Stimulated activated CD4-positive, alpha-beta T cell treated with anti-CD3 and anti-CD28 coated beads, TNF-alpha, amount 100 ng/mL, for 48 hours (primary cell): ENCODE data around the gene AFAP1L1.
A peak's percentile ranks its signal among the peaks of the same experiment; 100 is the strongest.

Experiments
- DNase-seq, 3 donors: peaks; one replicate each; pipeline ENCODE4 v3.0.0-alpha.2; 2020; ENCODE audit warnings: low read depth in 3 of 3

The AFAP1L1 gene

DNA sequence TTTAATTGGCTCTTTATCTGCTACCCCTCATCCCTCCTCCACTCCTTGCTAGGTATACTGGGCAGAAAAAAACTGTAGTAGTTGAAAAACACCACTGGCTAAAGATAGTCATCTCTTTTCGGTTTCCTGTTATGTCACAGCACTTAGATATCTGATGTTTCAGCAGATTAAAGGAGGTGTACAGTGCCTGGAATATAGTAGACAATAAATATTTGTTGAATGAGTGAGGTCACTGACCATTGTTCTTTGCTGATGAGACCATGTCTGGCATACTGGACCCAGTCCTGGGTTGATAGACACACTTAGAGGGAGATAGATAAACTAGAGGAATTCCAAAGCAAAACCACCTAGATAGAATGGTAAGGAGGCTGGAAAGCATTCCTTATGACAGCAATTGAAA lies 76.9 kb downstream of the AFAP1L1 start:
- no peak for DNase-seq

DNA sequence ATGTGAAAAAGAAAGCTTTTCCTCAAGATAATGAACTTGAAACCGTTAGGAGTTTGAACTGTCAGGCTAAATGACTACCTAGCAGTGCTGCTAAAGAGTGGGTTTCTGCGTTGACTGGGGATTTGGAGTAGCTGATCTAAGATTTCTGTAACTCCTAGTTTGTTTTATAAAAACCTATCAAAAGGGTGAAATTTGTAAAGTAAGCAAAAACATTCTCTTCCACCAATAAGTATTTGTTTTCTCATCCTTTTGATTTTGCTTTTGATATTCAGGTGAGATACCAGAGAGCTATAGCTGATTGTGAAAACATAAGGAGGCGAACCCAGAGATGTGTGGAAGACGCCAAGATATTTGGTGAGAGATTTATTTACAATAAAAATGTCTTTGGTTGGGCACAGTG lies 77.7 kb downstream of the AFAP1L1 start:
- no peak for DNase-seq

DNA sequence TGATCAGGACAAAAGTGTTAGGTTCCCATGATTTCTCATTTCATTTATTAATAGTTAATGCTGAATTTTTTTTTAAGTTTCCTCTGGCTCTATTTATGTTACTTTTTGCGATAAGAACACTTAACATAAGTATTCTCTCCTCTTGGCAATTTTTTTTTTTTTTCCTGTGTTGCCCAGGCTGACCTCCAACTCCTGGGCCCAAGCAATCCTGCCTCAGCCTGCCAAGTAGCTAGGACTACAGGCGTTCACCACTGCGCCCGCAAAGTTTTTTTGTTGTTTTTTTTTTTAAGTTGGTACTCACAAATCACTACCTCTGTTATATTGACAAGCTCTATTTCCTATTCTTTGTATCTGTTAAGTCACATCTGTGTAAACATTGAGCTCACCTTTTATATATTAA lies 80.5 kb downstream of the AFAP1L1 start:
- no peak for DNase-seq

DNA sequence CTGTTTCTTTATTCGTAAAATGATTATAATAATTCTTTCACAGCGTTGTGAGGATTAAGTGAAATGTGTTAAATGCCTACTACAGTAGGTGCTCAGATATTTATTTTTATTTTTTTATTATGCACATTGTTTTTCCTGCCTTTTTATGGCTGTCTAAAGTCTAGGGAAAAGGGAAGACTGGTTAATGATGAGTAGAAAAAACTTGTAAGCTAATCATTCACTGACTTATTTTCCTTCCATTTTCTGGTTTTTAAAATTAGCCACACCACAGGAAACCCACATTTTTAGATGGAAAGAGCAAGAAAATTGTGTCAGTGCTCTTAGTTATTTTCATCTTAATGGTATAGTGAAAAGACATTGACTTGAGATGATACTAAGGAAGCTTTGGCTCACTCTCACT lies 82.3 kb downstream of the AFAP1L1 start:
- DNase-seq, result no peak

DNA sequence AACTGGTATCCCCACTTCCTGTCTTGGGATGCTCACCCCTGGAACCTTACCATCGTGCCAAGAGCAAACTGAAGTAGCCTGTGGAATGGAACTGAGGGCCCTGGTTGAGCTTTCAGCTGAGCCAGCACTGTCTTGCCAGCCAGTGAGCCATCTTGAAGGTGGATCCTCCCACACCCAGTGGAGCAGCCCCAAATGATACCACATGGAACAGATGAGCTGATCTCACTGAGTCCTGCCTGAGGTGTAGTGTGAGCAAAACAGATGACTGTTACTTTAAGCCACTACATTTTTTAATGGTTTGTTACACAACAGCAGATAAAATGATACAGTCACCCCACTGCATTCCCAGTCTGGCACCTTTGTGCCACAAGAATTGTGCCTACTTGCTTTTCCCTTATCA lies 84.0 kb downstream of the AFAP1L1 start:
- no peak for DNase-seq

DNA sequence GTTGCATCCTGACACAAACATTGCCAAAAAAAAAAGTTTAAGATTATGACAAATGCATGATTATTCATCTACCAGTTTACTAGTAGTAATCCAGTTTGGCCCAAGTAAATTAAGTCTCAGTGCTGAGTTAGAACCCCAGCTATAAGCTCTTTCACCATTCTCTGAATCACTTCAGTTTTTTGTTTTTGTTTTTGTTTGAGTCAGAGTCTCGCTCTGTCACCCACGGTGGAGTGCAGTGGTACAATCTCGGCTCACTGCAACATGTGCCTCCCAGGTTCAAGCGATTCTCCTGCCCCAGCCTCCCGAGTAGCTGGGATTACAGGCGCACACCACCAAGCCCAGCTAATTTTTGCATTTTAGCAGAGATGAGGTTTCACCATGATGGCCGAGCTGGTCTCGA lies 84.7 kb downstream of the AFAP1L1 start:
- DNase-seq, result no peak

DNA sequence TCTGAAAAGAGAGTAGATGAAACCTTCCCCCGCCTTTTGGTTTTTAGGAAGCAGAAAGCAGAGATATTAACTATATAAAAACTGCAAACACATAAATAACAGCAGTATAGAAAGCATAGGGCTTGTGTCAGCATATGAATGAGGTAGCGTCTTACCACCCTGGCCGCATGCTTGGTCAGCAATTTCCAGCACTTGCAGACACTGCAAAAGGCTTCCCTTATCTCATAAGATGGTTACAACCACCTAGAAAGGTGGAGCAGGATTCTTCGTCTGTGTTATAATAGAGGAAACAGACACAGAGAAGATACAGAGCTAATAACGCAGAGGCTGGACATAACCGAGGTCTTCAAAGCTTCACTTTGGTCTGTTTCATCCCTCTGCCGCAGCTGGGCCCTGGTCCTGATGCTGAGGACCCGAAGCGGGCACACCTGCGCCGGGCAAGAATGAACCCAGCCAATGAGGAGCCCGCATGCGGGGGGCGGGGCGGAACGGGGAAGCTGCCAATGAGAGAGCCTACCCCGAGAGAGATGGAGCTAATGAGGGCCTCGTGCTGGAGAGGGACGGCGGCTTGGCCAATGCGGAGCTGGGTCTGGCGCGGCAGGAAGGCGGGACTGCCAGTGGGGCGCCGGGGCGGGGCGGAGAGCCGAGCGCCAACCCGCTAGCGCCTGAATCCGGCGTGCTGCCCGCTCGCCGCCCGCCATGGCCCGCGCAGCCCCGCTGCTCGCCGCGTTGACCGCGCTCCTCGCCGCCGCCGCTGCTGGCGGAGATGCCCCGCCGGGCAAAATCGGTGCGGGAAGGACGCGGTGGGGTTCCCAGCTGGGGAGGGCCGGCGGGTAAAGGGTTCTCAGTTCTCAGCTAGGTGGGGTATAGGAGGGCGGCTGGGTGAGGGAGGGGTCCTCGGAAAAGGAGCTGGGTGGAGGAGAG lies 86.0 kb downstream of the AFAP1L1 start, which contains the start of gene PCYOX1L:
PCYOX1L (plus strand) TSS at position 677 of the 924 bp plus-strand sequence; CDS start at position 700, 23 bp downstream.
- DNase-seq, result peak; percentile 91 to 97 (median 96)

DNA sequence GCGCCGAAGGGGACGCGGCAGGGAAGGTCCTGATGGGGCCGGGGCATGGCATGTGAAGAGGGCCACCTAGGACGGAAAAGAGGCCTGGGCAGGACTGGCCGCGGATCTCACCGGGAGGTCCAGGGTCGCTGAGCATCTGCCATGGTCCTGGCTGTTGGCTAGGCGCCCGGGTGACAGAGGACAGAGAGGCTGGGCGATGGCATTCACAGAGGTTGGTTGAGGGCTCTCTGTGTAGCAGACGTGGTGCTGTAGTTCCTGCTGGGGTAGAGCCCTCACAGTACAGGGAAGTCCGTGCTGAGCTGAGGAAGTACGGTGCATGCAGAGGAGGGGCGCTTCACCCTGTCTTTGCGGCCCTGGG lies 86.6 kb downstream of the AFAP1L1 start:
- peak in 1 of 3 donors; percentile 26 for DNase-seq

DNA sequence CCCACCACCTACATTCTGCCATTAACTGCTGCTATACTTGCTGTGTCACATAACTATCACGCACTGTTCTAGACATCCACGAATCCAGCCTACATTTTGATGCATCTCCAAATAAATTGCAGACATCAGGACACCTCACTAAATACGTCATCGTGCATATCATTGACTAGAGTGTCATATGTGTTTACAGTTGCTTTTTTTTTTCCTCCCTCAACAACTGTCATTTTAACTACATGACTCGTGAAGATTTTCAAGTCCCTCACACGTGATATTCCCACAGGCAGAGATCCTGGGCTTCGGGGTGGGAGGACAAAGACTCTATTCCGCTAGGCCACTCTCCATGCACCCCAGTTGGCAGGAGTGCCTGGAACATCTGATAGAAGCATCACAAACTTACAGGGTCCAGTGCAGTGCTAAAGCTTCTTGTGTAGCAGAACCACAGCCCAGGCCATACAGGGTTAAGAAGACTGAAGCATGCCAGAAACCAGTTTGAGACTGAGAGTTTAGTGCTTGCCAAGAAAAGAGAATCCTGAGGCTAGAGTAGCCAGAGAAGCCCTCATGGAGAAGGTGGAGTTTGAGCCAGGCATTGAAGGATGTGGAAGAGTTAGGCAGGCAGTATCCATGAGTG lies 87.3 kb downstream of the AFAP1L1 start:
- DNase-seq, result no peak

DNA sequence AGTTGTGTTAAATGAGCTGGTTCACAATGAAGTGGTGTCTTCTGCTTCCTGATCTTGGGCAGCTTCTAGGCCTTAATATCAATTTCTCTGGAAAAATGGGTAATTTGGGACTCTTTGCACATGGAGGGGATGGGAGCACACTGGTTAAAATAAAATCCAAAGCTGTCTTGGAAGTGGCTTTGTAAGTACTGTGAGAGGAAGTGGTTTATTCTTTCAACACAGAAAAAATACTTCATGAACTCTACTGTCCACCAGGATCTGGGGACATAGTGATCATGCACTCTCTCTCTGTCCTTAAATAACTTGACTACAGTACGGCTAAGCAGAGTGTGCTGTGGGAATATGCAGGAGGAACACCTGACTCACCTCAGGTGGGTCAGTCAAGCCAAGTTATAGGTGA lies 88.6 kb downstream of the AFAP1L1 start:
- no peak for DNase-seq

DNA sequence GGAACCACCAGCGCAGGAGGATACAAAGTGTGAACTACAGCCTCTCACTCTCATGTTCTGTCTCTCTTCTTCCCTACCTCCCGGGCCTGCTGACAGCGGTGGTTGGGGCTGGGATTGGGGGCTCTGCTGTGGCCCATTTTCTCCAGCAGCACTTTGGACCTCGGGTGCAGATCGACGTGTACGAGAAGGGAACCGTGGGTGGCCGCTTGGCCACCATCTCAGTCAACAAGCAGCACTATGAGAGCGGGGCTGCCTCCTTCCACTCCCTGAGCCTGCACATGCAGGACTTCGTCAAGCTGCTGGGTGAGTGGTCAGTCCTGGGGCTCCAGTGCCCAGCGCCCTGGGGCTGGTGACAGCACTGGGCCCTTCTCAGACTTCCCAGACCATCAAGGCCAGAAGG lies 90.9 kb downstream of the AFAP1L1 start:
- DNase-seq, result no peak

DNA sequence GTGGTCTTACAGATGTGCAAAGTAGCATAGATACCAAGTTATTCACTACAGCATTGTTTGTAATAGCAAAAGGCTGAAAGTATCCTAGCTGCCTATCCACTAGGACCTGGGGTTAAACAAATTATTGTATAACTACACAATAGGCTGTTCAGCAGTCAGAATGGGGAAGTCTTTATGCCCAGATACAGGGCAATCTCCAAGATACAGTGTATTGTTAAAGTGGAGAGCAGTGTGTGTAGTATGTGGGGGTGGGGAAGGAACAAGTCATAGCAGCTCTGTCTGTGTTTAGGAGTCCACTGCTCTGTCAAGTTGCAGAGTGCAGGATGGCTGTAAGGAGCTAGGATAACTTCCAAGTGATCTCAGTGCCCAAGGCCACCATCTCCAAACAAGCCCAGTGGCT lies 91.7 kb downstream of the AFAP1L1 start:
- no peak for DNase-seq

DNA sequence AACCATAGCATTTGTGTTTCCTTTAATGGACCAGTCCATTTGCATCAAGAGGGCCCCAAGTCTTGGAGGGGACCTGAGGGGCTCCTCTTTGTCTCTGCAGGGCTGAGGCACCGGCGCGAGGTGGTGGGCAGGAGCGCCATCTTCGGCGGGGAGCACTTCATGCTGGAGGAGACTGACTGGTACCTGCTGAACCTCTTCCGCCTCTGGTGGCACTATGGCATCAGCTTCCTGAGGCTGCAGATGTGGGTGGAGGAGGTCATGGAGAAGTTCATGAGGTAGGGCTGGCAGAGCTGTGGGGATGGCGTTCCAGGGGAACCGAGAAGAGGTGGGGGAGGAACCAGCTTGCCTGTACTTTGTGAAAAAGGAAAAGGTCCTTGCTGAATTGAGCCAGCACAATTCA lies 92.3 kb downstream of the AFAP1L1 start:
- DNase-seq, result no peak

DNA sequence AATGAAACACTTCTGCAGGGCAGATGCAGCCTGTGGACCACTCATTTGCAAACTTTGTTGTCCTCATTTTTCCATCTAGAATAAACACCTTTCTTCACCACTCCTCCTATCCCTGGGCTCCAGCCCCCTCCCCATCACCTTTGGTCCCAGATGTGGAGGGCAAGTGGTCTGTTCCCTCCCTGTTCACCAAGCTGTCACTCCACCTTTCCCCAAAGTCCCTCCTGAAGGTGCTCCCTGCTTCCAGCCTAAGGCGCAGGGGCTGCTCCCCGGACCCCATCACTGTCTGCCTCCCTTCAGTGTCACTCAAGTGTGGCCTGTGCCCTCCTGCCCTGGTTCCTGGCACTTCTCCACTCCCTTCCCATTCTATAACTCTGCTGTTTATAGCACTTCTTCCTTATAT lies 93.1 kb downstream of the AFAP1L1 start:
- no peak for DNase-seq

DNA sequence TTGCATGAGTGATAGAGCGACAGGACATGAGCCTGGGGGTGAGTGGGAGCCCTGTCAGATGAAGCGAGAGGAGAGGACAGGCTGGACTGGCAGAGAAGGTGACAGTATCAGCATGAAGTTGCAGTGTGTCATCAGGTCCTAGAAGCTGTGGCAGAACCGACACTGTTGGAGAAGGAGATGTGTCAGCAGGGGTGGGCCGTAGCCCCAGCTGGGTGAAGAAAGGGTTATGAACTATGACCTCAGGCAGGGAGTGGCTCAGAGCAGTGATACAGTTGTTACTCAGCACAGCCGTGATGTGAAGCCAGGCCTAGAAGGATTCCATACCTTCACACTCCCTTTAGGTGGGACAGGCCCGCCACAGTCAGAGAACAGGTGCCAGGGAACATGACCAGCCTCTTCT lies 93.8 kb downstream of the AFAP1L1 start:
- no peak for DNase-seq

DNA sequence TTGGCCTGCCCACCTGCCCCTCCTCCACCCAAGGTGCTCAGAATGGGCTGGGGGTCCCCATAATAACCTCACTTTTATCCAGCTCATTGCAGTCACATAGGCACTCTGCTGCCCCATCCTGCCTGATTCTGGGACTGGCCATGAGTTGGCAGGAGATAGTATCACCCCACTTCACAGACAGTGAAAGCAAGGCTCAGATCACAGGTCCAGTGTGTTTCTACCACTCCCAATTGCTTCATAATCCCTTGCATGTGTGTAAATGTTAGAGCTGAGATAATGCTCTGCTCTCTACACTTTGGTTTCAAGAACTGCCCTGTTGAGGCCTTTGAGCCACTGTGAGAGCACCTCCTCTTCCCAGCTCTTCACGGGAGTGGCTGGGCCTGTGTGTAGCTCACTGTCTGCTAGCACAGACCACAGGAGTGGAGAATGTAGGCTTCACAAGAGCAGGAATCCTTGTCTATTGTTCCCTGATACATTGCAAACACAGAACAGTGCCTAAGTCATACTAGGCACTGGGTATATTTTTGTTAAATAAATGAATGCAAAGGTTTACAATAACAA lies 94.6 kb downstream of the AFAP1L1 start:
- no peak for DNase-seq

DNA sequence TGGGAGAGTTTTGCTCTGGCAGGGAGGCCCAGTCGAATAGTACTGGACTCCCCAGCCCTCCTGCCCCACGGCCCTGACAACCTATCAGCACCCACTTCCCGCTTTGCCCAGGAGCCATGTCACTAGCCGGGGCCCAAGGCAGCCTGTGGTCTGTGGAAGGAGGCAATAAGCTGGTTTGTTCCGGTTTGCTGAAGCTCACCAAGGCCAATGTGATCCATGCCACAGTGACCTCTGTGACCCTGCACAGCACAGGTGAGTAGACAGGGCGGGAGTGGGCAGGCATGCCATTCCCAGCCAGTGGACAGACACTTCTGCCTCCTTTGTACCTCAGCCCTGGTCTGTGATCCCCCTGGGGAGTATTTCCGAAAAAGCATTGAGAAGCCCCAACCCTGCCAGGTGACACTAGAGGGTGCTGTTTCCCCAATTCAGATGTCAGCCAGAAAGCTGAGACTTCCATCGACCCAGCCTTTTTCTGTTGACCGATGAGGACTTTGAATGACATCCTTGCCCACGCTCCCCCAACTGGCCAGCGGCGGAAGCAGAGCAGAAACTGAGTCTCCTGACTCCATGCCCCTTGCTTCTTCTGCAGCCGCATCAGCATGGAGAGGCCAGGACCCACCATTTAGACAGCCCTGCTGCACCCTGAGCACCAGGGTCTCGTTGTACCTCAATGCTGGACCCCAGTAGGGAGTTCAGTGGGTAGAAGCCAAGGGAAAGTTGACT lies 95.8 kb downstream of the AFAP1L1 start:
- DNase-seq, result peak in 1 of 3 donors; percentile 45

DNA sequence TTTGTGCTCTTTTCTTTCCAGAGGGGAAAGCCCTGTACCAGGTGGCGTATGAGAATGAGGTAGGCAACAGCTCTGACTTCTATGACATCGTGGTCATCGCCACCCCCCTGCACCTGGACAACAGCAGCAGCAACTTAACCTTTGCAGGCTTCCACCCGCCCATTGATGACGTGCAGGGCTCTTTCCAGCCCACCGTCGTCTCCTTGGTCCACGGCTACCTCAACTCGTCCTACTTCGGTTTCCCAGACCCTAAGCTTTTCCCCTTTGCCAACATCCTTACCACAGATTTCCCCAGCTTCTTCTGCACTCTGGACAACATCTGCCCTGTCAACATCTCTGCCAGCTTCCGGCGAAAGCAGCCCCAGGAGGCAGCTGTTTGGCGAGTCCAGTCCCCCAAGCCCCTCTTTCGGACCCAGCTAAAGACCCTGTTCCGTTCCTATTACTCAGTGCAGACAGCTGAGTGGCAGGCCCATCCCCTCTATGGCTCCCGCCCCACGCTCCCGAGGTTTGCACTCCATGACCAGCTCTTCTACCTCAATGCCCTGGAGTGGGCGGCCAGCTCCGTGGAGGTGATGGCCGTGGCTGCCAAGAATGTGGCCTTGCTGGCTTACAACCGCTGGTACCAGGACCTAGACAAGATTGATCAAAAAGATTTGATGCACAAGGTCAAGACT lies 96.5 kb downstream of the AFAP1L1 start:
- DNase-seq, result no peak

DNA sequence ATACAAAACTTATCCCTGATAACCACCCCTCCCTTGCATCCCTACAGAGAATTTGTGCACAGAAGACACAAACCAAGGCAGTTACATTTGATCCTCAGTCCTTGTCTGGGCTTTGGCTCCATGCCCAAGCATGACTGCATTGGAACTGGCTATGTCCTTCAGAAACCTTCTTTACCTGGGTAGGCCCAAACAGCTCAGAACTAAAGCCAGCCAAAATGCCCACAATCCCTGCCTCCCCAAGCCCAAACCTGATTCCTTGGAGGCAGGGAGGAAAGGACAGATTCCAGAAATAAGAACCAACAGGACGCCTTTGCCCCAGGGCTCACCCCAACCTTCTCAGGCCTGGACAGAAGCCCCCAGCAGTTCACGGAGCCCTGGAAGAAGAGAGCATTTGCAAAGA lies 99.2 kb downstream of the AFAP1L1 start:
- no peak for DNase-seq

DNA sequence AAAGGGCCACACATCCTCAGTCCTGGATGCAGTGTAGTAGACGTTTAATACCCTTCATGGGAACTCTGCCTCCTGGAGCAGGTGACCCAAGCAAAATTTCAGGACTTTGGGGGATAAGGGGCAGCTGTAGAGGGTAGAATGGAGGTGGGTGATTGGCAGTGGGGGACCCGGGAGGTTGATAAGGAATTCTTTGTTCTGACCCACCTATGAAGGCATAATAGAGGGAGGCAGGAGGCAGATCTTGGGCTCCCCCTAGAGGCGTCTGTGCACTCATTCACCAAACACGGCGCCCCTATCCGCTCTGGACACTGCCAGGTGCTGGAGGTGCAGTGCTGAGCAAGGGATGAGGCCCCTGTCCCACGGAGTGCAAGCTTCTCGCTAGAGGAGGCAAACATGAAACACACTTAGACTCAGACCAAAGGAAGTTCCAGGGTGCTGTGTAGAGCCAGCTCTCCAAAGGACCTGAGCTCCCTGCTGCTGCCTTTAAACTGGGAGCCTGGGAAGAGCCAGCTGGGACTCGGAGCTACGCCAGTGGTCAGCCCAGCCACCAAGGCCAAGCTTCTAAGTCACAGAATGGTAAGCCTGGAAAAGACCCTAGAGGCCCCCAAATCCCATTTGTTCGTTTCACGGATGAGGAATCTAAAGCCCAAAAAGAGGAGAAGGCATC lies 99.8 kb downstream of the AFAP1L1 start:
- DNase-seq, result peak; percentile 44 to 61 (median 49)
